ENCODE measurements around the gene MYLK3. TPM values are rescaled to one million over a fixed set of nuclear protein-coding genes. Genes with fewer than 3 reads are reported as not detected.

Gene MYLK3
- total and polyA plus RNA-seq, 2 donors (not counting 3 experiments of a cell fraction or from before 2014, with no cell fraction given): not detected

DNA sequence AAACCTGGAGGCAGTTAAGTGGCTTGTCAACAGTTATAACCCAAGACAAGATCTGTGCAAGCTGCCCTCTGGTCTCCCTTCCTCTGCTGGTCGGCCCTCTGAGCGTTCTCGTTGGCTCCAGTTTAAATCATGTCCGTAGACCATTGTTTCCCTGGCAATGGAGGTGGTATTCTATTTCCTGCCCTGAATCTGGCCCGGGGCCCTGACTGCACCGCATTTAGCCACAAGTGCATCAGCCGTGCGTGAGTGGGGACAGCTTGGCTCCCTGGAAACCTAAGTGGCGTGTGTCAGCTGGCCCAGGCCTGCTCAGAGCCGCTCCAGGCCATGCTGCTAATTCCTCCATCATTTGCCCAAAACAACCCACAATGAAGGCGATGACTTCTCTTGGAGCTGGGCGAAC is 15.0 kb upstream of the MYLK3 start:
- no peak for DNase-seq (ENCODE audit: low read depth, low spot score)
- H4K20me1 ChIP-seq (replicated peaks; ENCODE audit: control insufficient read depth, extremely low read depth, insufficient read depth, low read length): no peaks in the 10 kb centered on the region
- no peak overlapping the region for H3K4me2 ChIP-seq (ENCODE audit: insufficient read depth, low read length)
- intact Hi-C loops (cut with micrococcal nuclease): no loop called here
- no peak overlapping the region for H3K9ac ChIP-seq (replicated peaks; ENCODE audit: extremely low read depth, insufficient read depth, low read length)
- POLR2A ChIA-PET: no interaction called here
- H2AFZ ChIP-seq (ENCODE audit: low read depth, low read length): no peak overlapping the region
- BruUV-seq (replicated peaks): no TSS peak
- no peaks in the 10 kb centered on the region for H3K27me3 ChIP-seq (ENCODE audit: control insufficient read depth in 2 of 2, insufficient read depth in 2 of 2, low read length in 2 of 2)
- CTCF ChIA-PET: no interaction called here
- no peaks in the 10 kb centered on the region for H3K4me1 ChIP-seq (ENCODE audit: control insufficient read depth, extremely low read depth, insufficient read depth, low read length)
- H3K4me3 ChIP-seq (replicated peaks in 1 of 3; ENCODE audit: insufficient read depth in 1 of 3, low read depth in 1 of 3, low read length in 3 of 3): no peak overlapping the region
- H3K36me3 ChIP-seq (ENCODE audit: control insufficient read depth in 2 of 2, extremely low read depth in 1 of 2, insufficient read depth in 2 of 2, low read length in 2 of 2): no peaks in the 10 kb centered on the region
- no peaks in the 10 kb centered on the region for H3K9me3 ChIP-seq (replicated peaks; ENCODE audit: control insufficient read depth, insufficient read depth, low read length)
- dilution Hi-C loops (cut with MboI; ENCODE audit: extremely low pct_ligation_motif_present, low sequenced_read_pairs): no loop called here
- TF ChIP-seq, protein P1, sequence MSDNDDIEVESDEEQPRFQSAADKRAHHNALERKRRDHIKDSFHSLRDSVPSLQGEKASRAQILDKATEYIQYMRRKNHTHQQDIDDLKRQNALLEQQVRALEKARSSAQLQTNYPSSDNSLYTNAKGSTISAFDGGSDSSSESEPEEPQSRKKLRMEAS (IDR thresholded peaks at IDR 0.05; ENCODE audit: insufficient read depth, insufficient read length): no peak
- TF ChIP-seq EZH2 (IDR thresholded peaks at IDR 0.05; ENCODE audit: borderline replicate concordance, low read depth, low read length, severe bottlenecking) (no peak), FOS (IDR thresholded peaks at IDR 0.05; ENCODE audit: borderline replicate concordance, insufficient read depth, low read length) (no peak), JUN (IDR thresholded peaks at IDR 0.05; ENCODE audit: borderline replicate concordance, insufficient read depth, insufficient read length, low read depth) (no peak), GATA2 (IDR thresholded peaks at IDR 0.05; ENCODE audit: insufficient read depth, insufficient read length, low read depth, low read length) (no peak), MYC (IDR thresholded peaks at IDR 0.05; ENCODE audit: low read depth, low read length) (no peak), POLR2A (IDR thresholded peaks at IDR 0.05; ENCODE audit: low read depth, low read length) (no peak), POLR2AphosphoS5 (IDR thresholded peaks at IDR 0.05; ENCODE audit: insufficient read depth, low read depth, low read length) (no peak)
- TF ChIP-seq, protein P2, sequence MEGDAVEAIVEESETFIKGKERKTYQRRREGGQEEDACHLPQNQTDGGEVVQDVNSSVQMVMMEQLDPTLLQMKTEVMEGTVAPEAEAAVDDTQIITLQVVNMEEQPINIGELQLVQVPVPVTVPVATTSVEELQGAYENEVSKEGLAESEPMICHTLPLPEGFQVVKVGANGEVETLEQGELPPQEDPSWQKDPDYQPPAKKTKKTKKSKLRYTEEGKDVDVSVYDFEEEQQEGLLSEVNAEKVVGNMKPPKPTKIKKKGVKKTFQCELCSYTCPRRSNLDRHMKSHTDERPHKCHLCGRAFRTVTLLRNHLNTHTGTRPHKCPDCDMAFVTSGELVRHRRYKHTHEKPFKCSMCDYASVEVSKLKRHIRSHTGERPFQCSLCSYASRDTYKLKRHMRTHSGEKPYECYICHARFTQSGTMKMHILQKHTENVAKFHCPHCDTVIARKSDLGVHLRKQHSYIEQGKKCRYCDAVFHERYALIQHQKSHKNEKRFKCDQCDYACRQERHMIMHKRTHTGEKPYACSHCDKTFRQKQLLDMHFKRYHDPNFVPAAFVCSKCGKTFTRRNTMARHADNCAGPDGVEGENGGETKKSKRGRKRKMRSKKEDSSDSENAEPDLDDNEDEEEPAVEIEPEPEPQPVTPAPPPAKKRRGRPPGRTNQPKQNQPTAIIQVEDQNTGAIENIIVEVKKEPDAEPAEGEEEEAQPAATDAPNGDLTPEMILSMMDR (IDR thresholded peaks at IDR 0.05; ENCODE audit: extremely low read depth in 1 of 2, insufficient read depth in 1 of 2, low read depth in 1 of 2, low read length in 2 of 2): no peak
- no peak for FAIRE-seq
- H3K79me2 ChIP-seq (ENCODE audit: control insufficient read depth, insufficient read depth, low read length): no peaks in the 10 kb centered on the region
- no peak overlapping the region for H3K27ac ChIP-seq (ENCODE audit: insufficient read depth, low read depth, low read length)
- H3K9me1 ChIP-seq (replicated peaks; ENCODE audit: control insufficient read depth, extremely low read depth, insufficient read depth, low read length): no peaks in the 10 kb centered on the region
